RCC 7860 (cell line): ENCODE measurements around the gene IZUMO4.

Experiments used
- DNase-seq: peaks from one replicate; pipeline ENCODE4 v3.0.0-alpha.2; 2015; ENCODE audit warnings: low spot score
- FAIRE-seq: peaks from 2 replicates; lab custom pipeline; 2012; peaks lifted over from hg19 to GRCh38; lab: Jason Lieb, UNC

Gene IZUMO4

GRCh38 chr19:2142173-2142829 lies 45.6 kb downstream of the IZUMO4 start:
- FAIRE-seq (no peak), DNase-seq (no peak)

GRCh38 chr19:2144190-2144589 lies 47.5 kb downstream of the IZUMO4 start:
- DNase-seq: no peak
- no peak for FAIRE-seq

GRCh38 chr19:2145831-2146241 lies 49.1 kb downstream of the IZUMO4 start:
- FAIRE-seq: no peak

GRCh38 chr19:2148482-2149135 lies 51.9 kb downstream of the IZUMO4 start:
- FAIRE-seq: no peak

More at GRCh38 chr19:2145831-2146241, 49.1 kb downstream of the IZUMO4 start:
- DNase-seq: no peak

More at GRCh38 chr19:2148482-2149135, 51.9 kb downstream of the IZUMO4 start:
- no peak for DNase-seq
